HepG2 (cell line): ENCODE measurements around the gene FAM78A. TPM values are rescaled to one million over a fixed set of nuclear protein-coding genes. Genes with fewer than 3 reads are reported as not detected.
A peak's percentile ranks its signal among the peaks of the same experiment; 100 is the strongest.

Source experiments
- ATAC-seq: fragments of 200-7000 bp; cut with Tn5 transposase; 3 replicates; pipeline ENCODE4 v1.9.1; 2020; ENCODE audit warnings: mild to moderate bottlenecking, moderate library complexity
- BruUV-seq: library from RNA; stranded (reverse); fragments of 400-500 nt; replicated peaks from 2 replicates; lab custom pipeline; 2021; lab: Mats Ljungman, UMichigan
- CTCF ChIA-PET: fragments of 300-600 bp; formaldehyde crosslinking; extraction: SDS; loops from one replicate; lab custom pipeline; 2021; ENCODE audit warnings: low total read pairs, inconsistent platforms, low intra/inter-chr PET ratio; lab: Yijun Ruan, JAX
- POLR2A ChIA-PET: fragments of 350-600 bp; sonication (Branson Sonifier 250); formaldehyde crosslinking; loops from one replicate; lab custom pipeline; 2020; ENCODE audit warnings: antibody characterized with exemption, inconsistent platforms; lab: Yijun Ruan, JAX
- DNase-seq: peaks from one replicate; pipeline ENCODE4 v3.0.0-alpha.2; 2015; ENCODE audit warnings: low spot score
- FAIRE-seq: peaks from 3 replicates; lab custom pipeline; 2011; peaks lifted over from hg19 to GRCh38; lab: Jason Lieb, UNC
- H2AFZ ChIP-seq: one replicate; pipeline ENCODE4 v1.6.1; 2011; ENCODE audit warnings: low read length, inconsistent platforms
- H3K27ac ChIP-seq: fragments of 300-600 bp; 3 replicates; pipeline ENCODE4 v1.8.0; 2011; ENCODE audit warnings: mixed run types, mild to moderate bottlenecking, mixed read lengths, low read length, inconsistent platforms; ENCODE audit not compliant: insufficient read depth; ENCODE audit errors: extremely low read length
- H3K27me3 ChIP-seq, 2 experiments: fragments of 200-600 bp in 1 of 2; 2 replicates in 1 of 2; 3 replicates in 1 of 2; pipeline versions ENCODE4 v1.6.0 to v1.8.0; 2011; ENCODE audit warnings: low read length in 2 of 2, mild to moderate bottlenecking in 2 of 2, moderate library complexity in 2 of 2, inconsistent platforms in 1 of 2; ENCODE audit not compliant: insufficient read depth in 2 of 2, control insufficient read depth in 1 of 2
- H3K36me3 ChIP-seq, 2 experiments: fragments of 200-600 bp in 1 of 2; replicated peaks in 1 of 2; 2 replicates in 1 of 2; 3 replicates in 1 of 2; pipeline versions ENCODE4 v1.5.1 to v1.8.0; 2011; ENCODE audit warnings: low read length in 2 of 2, inconsistent platforms in 1 of 2; ENCODE audit not compliant: insufficient read depth in 2 of 2, control insufficient read depth in 1 of 2
- H3K4me1 ChIP-seq: 2 replicates; pipeline ENCODE4 v1.5.1; 2012; ENCODE audit warnings: low read length, inconsistent platforms; ENCODE audit not compliant: insufficient read depth
- H3K4me2 ChIP-seq: 2 replicates; pipeline ENCODE4 v1.6.0; 2011; ENCODE audit warnings: low read depth, low read length, inconsistent platforms
- H3K4me3 ChIP-seq, 3 experiments: fragments of 200-600 bp in 1 of 3; sonication (generic), shearing (Covaris generic) in 1 of 3; replicated peaks in 1 of 3; 2 replicates each; pipeline ENCODE4 v1.5.1; 2011 to 2016; ENCODE audit warnings: low read length in 3 of 3, inconsistent platforms in 2 of 3, low read depth in 2 of 3, mild to moderate bottlenecking in 2 of 3, control low read depth in 1 of 3, mixed read lengths in 1 of 3; ENCODE audit not compliant: insufficient read depth in 1 of 3
- H3K79me2 ChIP-seq: one replicate; pipeline ENCODE4 v1.6.1; 2011; ENCODE audit warnings: low read length, inconsistent platforms; ENCODE audit not compliant: insufficient read depth
- H3K9ac ChIP-seq: 2 replicates; pipeline ENCODE4 v1.6.0; 2011; ENCODE audit warnings: mild to moderate bottlenecking, low read depth, low read length, inconsistent platforms; ENCODE audit not compliant: insufficient read depth
- H3K9me3 ChIP-seq: 2 replicates; pipeline ENCODE4 v1.5.1; 2012; ENCODE audit warnings: mild to moderate bottlenecking, low read length
- H4K20me1 ChIP-seq: 2 replicates; pipeline ENCODE4 v1.6.0; 2011; ENCODE audit warnings: inconsistent platforms, mild to moderate bottlenecking, low read length, moderate library complexity; ENCODE audit not compliant: insufficient read depth
- EP300 ChIP-seq, 3 experiments: sonication (generic) in 1 of 3; formaldehyde crosslinking in 1 of 3; IDR thresholded peaks; 2 replicates each; pipeline versions ENCODE4 v1.5.1 to v1.6.1; 2011 to 2020; ENCODE audit warnings: low read depth in 2 of 3, low read length in 2 of 3, borderline replicate concordance in 1 of 3, improper control_type of control experiment in 1 of 3, mild to moderate bottlenecking in 1 of 3, missing genetic modification reagents in 1 of 3, moderate library complexity in 1 of 3
- HES4 ChIP-seq: sonication (generic); formaldehyde crosslinking; IDR thresholded peaks from 2 replicates; pipeline ENCODE4 v1.9.0; 2021; ENCODE audit warnings: mild to moderate bottlenecking, missing genetic modification reagents, borderline replicate concordance
- HNF4G ChIP-seq, 2 experiments: sonication (generic) in 1 of 2; formaldehyde crosslinking in 1 of 2; IDR thresholded peaks; 2 replicates each; pipeline versions ENCODE4 v1.4.0 to v1.6.1; 2011 to 2020; ENCODE audit warnings: borderline replicate concordance in 2 of 2, low read depth in 2 of 2, mild to moderate bottlenecking in 2 of 2, low read length in 1 of 2, missing genetic modification reagents in 1 of 2, moderate library complexity in 1 of 2
- HNRNPUL1 ChIP-seq: fragments of 200-400 bp; formaldehyde crosslinking; IDR thresholded peaks from 2 replicates; pipeline ENCODE4 v1.6.1; 2017; ENCODE audit warnings: low read depth, mild to moderate bottlenecking, low read length, moderate library complexity
- MAFG ChIP-seq: sonication (generic); formaldehyde crosslinking; IDR thresholded peaks from 2 replicates; pipeline ENCODE4 v1.5.1; 2020; ENCODE audit warnings: mild to moderate bottlenecking, missing genetic modification reagents
- NR2F2 ChIP-seq: IDR thresholded peaks from 2 replicates; pipeline ENCODE4 v1.6.1; 2012; ENCODE audit warnings: low read depth, inconsistent platforms, borderline replicate concordance
- PITX1 ChIP-seq: sonication (generic); formaldehyde crosslinking; IDR thresholded peaks from 2 replicates; pipeline ENCODE4 v1.5.1; 2020; ENCODE audit warnings: mild to moderate bottlenecking, missing genetic modification reagents
- XRCC5 ChIP-seq: fragments of 200-400 bp; formaldehyde crosslinking; optimal IDR thresholded peaks from 2 replicates; pipeline ENCODE3; 2017; ENCODE audit warnings: mild to moderate bottlenecking, low read length
- ZNF124 ChIP-seq: sonication (generic); formaldehyde crosslinking; IDR thresholded peaks from 2 replicates; pipeline ENCODE4 v1.4.0; 2020; ENCODE audit warnings: missing genetic modification reagents
- ZNF136 ChIP-seq: sonication (generic); formaldehyde crosslinking; IDR thresholded peaks from 2 replicates; pipeline ENCODE4 v1.8.1; 2022; ENCODE audit warnings: low read depth, mild to moderate bottlenecking, moderate library complexity, missing genetic modification reagents
- ZNF572 ChIP-seq: sonication (generic); formaldehyde crosslinking; IDR thresholded peaks from 2 replicates; pipeline ENCODE4 v1.5.1; 2020; ENCODE audit warnings: mild to moderate bottlenecking, missing genetic modification reagents
- ZNF792 ChIP-seq: IDR thresholded peaks from 2 replicates; pipeline ENCODE4 v1.6.1; 2016
- WGBS: methylation state at CpG from one replicate; pipeline ENCODE4 v1.1.6; 2017; ENCODE audit warnings: low lambda C conversion rate; 5-methylcytosine and 5-hydroxymethylcytosine counted together
- in situ Hi-C: cut with HindIII; loops from 2 replicates; pipeline ENCODE4 v1.10.0; 2017; ENCODE audit warnings: low pct_unique_long_range_greater_than_20kb; ENCODE audit not compliant: extremely low pct_ligation_motif_present
- intact Hi-C: fragments of 100-400 bp; cut with micrococcal nuclease; formaldehyde crosslinking; loops from one replicate; pipeline ENCODE4 v1.10.0; 2022; ENCODE audit not compliant: unreplicated experiment
- polyA plus RNA-seq, 8 experiments: library from polyadenylated mRNA; depleted of rRNA in 3 of 8; stranded (reverse) in 7 of 8; unstranded in 1 of 8; fragments of >200 nt; fragmentation: Illumina TruSeq in 4 of 8; extraction: Trizol in 4 of 8; gene quantifications; 2 replicates each; pipeline versions ENCODE4 v1.2.1 to v1.2.3, GENCODE V29; 2011 to 2016; ENCODE audit warnings: low read depth in 4 of 8, missing spikeins in 1 of 8, mixed read lengths in 1 of 8; ENCODE audit not compliant: insufficient read depth in 1 of 8
- total RNA-seq, 5 experiments: library from RNA; depleted of rRNA; stranded (reverse); fragments of >200 nt; fragmentation: Illumina TruSeq; extraction: Trizol; gene quantifications; 2 replicates each; pipeline ENCODE4 v1.2.3, GENCODE V29; 2016; ENCODE audit warnings: low read depth in 1 of 5
- TF ChIP-seq, protein P1 (sequence below): sonication (generic); formaldehyde crosslinking; IDR thresholded peaks from 2 replicates; pipeline ENCODE4 v1.8.0; 2022; ENCODE audit warnings: missing genetic modification reagents, low read depth, mild to moderate bottlenecking, borderline replicate concordance
- TF ChIP-seq, protein P2 (sequence below): sonication (generic); formaldehyde crosslinking; IDR thresholded peaks from 2 replicates; pipeline ENCODE4 v1.5.1; 2020; ENCODE audit warnings: mild to moderate bottlenecking, missing genetic modification reagents, borderline replicate concordance
- TF ChIP-seq, protein P3 (sequence below): sonication (generic); formaldehyde crosslinking; IDR thresholded peaks from 2 replicates; pipeline ENCODE4 v1.8.1; 2022; ENCODE audit warnings: low read depth, mild to moderate bottlenecking, missing genetic modification reagents
- TF ChIP-seq, protein P4 (sequence below): IDR thresholded peaks from 2 replicates; pipeline ENCODE4 v1.6.1; 2016; ENCODE audit warnings: mild to moderate bottlenecking, missing biosample characterization, missing genetic modification reagents
- TF ChIP-seq, protein P5 (sequence below): sonication (generic); formaldehyde crosslinking; IDR thresholded peaks from 2 replicates; pipeline ENCODE4 v1.4.0; 2020; ENCODE audit warnings: missing genetic modification reagents

The FAM78A gene
- total and polyA plus RNA-seq, 2 of the 13 experiments (the other 11 are each of a cell fraction or from before 2014, with no cell fraction given), result 0.18 to 0.62 TPM

DNA sequence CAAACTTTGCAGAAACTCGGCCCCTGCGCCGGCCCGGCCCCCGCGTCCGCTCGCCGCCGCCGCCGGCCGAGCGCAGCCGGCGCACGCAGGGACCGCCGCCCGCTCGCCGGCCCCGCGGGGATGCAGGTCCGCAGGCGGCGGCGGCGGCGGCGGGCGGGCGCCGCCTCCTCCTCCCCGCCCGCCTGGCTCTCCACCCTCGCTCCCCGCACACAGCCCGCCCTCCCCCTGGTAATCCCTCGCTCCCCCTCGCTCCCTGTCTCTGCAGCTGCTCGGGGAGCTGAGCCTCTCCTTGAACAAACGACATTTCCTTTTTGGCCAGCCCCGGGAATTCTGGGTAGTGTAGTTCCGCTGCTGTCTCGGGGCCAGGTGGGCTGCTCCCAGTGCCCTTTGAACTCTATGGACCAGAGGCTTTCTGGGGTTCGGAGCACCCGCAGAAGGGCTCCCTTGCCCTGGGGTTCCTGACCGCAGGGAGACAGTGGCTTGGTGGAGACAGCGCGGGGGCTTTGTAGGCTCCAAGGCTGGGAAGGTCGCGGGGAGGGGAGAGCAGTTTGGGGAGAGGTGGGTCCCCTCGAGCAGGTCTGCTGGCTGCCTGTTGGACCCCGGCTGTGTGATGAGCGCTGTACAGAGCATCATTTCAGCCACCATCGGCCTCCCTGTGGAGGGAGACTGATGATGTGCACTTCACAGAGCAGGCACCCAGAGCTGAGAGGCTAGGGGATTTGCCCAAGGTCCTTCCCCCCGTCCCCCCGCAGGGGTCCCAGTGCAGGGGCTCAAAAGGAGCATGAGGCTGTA is 1.8 kb upstream of the FAM78A start:
- peak; percentile 60 for FAIRE-seq
- no TSS peak for BruUV-seq
- Histone ChIP-seq H3K27me3 (peaks cover 22 to 85% of the 10 kb centered on the region in 2 experiments), H3K9me3 (no peaks in the 10 kb centered on the region), H3K9ac (no peak overlapping the region), H3K79me2 (no peaks in the 10 kb centered on the region), H2AFZ (no peak overlapping the region), H3K27ac (no peak overlapping the region), H3K4me2 (peak overlapping the region; percentile 77), H3K36me3 (no peaks in the 10 kb centered on the region), H3K4me1 (peaks cover 40% of the 10 kb centered on the region), H4K20me1 (peaks cover 3% of the 10 kb centered on the region; the same call in 1 of the 2 replicates), H3K4me3 (peak overlapping the region; percentile 45 to 68 (median 52); a peak in 4 of 6 replicates)
- WGBS, result 32% methylated on average over 12 of the region's 59 CpGs
- in situ Hi-C loops (no loop called here), intact Hi-C loops (loop anchor here (5.0 to 10.0 kb wide), 2 partner anchors 47 to 101 kb away; no protein-coding TSS in a partner anchor)
- ChIA-PET POLR2A (no interaction called here), CTCF (no interaction called here)
- ATAC-seq, result peak; percentile 28
- peak; percentile 43 for DNase-seq
- TF ChIP-seq HNRNPUL1, result no peak
- TF ChIP-seq, protein P1, sequence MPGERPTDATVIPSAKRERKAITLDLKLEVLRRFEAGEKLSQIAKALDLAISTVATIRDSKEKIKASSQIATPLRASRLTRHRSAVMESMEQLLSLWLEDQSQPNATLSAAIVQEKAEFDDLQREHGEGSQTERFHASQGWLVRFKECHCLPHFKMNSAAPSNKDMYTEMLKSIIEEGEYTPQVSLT (CRISPR knock-in tag), result no peak
- no peak for TF ChIP-seq EP300 (IDR thresholded peaks at IDR 0.05; ENCODE audit: low read depth in 2 of 2, low read length in 2 of 2)
- TF ChIP-seq EP300 (CRISPR knock-in tag; IDR thresholded peaks at IDR 0.05; ENCODE audit: borderline replicate concordance), result no peak
- TF ChIP-seq, protein P2, sequence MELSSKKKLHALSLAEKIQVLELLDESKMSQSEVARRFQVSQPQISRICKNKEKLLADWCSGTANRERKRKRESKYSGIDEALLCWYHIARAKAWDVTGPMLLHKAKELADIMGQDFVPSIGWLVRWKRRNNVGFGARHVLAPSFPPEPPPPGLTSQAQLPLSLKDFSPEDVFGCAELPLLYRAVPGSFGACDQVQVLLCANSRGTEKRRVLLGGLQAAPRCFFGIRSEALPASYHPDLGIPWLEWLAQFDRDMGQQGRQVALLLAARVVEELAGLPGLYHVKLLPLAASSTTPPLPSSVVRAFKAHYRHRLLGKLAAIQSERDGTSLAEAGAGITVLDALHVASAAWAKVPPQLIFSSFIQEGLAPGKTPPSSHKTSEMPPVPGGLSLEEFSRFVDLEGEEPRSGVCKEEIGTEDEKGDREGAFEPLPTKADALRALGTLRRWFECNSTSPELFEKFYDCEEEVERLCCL (CRISPR knock-in tag), result no peak
- no peak for TF ChIP-seq MAFG (CRISPR knock-in tag)
- TF ChIP-seq, protein P3, sequence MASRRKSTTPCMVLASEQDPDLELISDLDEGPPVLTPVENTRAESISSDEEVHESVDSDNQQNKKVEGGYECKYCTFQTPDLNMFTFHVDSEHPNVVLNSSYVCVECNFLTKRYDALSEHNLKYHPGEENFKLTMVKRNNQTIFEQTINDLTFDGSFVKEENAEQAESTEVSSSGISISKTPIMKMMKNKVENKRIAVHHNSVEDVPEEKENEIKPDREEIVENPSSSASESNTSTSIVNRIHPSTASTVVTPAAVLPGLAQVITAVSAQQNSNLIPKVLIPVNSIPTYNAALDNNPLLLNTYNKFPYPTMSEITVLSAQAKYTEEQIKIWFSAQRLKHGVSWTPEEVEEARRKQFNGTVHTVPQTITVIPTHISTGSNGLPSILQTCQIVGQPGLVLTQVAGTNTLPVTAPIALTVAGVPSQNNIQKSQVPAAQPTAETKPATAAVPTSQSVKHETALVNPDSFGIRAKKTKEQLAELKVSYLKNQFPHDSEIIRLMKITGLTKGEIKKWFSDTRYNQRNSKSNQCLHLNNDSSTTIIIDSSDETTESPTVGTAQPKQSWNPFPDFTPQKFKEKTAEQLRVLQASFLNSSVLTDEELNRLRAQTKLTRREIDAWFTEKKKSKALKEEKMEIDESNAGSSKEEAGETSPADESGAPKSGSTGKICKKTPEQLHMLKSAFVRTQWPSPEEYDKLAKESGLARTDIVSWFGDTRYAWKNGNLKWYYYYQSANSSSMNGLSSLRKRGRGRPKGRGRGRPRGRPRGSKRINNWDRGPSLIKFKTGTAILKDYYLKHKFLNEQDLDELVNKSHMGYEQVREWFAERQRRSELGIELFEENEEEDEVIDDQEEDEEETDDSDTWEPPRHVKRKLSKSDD (CRISPR knock-in tag), result no peak
- TF ChIP-seq, protein P4, sequence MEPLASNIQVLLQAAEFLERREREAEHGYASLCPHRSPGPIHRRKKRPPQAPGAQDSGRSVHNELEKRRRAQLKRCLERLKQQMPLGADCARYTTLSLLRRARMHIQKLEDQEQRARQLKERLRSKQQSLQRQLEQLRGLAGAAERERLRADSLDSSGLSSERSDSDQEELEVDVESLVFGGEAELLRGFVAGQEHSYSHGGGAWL (CRISPR knock-in tag), result no peak
- no peak for TF ChIP-seq HES4 (CRISPR knock-in tag)
- no peak for TF ChIP-seq ZNF572 (CRISPR knock-in tag)
- no peak for TF ChIP-seq ZNF136 (CRISPR knock-in tag)
- TF ChIP-seq PITX1 (CRISPR knock-in tag), result peak; percentile 16; the same call in 1 of the 2 replicates
- no peak for TF ChIP-seq ZNF124 (CRISPR knock-in tag)
- no peak for TF ChIP-seq XRCC5
- no peak for TF ChIP-seq ZNF792 (CRISPR knock-in tag)
- TF ChIP-seq, protein P5, sequence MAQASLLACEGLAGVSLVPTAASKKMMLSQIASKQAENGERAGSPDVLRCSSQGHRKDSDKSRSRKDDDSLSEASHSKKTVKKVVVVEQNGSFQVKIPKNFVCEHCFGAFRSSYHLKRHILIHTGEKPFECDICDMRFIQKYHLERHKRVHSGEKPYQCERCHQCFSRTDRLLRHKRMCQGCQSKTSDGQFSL (CRISPR knock-in tag), result no peak
- no peak for TF ChIP-seq NR2F2
- TF ChIP-seq HNF4G (IDR thresholded peaks at IDR 0.05; ENCODE audit: borderline replicate concordance, low read depth, low read length), result no peak
- 0 out of 2 replicates have a peak, but pooled peaks have one; percentile 20 for TF ChIP-seq HNF4G (CRISPR knock-in tag; IDR thresholded peaks at IDR 0.05; ENCODE audit: borderline replicate concordance, low read depth)
